Esophagus squamous epithelium (tissue), 5 donors: ENCODE measurements around the gene ATP6V0E2. TPM values are rescaled to one million over a fixed set of nuclear protein-coding genes. Genes with fewer than 3 reads are reported as not detected.

Experiments
- DNase-seq: peaks from one replicate; lab custom pipeline; 2025; lab: John Stamatoyannopoulos, UW
- H3K27ac ChIP-seq, 4 donors: fragments of 200-600 bp; sonication (generic); one replicate each; pipeline ENCODE4 v1.5.1; 2016 to 2019; ENCODE audit warnings: mild to moderate bottlenecking in 1 of 4
- H3K27me3 ChIP-seq, 4 donors: fragments of 200-600 bp; sonication (generic); 1 replicate in 3 of 4; 2 replicates in 1 of 4; pipeline versions ENCODE4 v1.5.1 to v1.6.0; 2017 to 2021; ENCODE audit warnings: antibody characterized with exemption in 1 of 4
- H3K36me3 ChIP-seq, 3 donors: fragments of 200-600 bp; sonication (generic); one replicate each; pipeline ENCODE4 v1.5.1; 2016 to 2019
- H3K4me1 ChIP-seq, 3 donors: fragments of 200-600 bp; sonication (generic); one replicate each; pipeline ENCODE4 v1.5.1; 2017 to 2019
- H3K4me3 ChIP-seq, 4 donors: fragments of 200-600 bp; sonication (generic); 1 replicate in 3 of 4; 2 replicates in 1 of 4; pipeline ENCODE4 v1.5.1; 2016 to 2019; ENCODE audit warnings: mild to moderate bottlenecking in 2 of 4, moderate library complexity in 1 of 4
- H3K9me3 ChIP-seq, 3 donors: fragments of 200-600 bp; sonication (generic); one replicate each; pipeline ENCODE4 v1.5.1; 2016 to 2019
- POLR2A ChIP-seq, 4 donors: fragments of 450-650 bp; IDR thresholded peaks; one replicate each; pipeline ENCODE4 v1.6.1; 2017; ENCODE audit warnings: antibody characterized with exemption in 4 of 4, mild to moderate bottlenecking in 4 of 4, moderate library complexity in 3 of 4
- WGBS, 2 donors: methylation state at CpG; one replicate each; pipeline ENCODE4 v1.1.5; 2018; 5-methylcytosine and 5-hydroxymethylcytosine counted together
- intact Hi-C: fragments of 100-400 bp; cut with DNase I; formaldehyde crosslinking; loops from one replicate; pipeline ENCODE4 v1.15.0; 2022
- total RNA-seq, 4 donors: library from RNA; depleted of rRNA; stranded (reverse); fragments of >200 nt; gene quantifications; one replicate each; pipeline ENCODE4 v1.1.0, GENCODE V29; 2016
- TF ChIP-seq, protein P1 (sequence below), 6 experiments: fragments of 450-650 bp in 4 of 6; fragments of 200-600 bp in 2 of 6; sonication (generic) in 2 of 6; IDR thresholded peaks; one replicate each; pipeline ENCODE4 v1.5.1; 2016 to 2019; ENCODE audit warnings: antibody characterized with exemption in 6 of 6, mild to moderate bottlenecking in 4 of 6, moderate library complexity in 4 of 6
- donor health status: DM: yes; HTN: yes; CAD: no.

ATP6V0E2 gene
- total RNA-seq, 4 donors from 2014 or later, result 5.1 to 22.9 (median 8.2) TPM

GRCh38 chr7:149866139-149866778 lies 7.5 kb upstream of the ATP6V0E2 start:
- H3K9me3 ChIP-seq, result no peaks in the 10 kb centered on the region
- WGBS, 2 donors, result 78 to 80% methylated on average over 2 to 10 of the region's 16 CpGs
- H3K27me3 ChIP-seq, result no peaks in the 10 kb centered on the region
- intact Hi-C loops, result no loop called here
- no peak overlapping the region for H3K4me3 ChIP-seq
- TF ChIP-seq, protein P1, sequence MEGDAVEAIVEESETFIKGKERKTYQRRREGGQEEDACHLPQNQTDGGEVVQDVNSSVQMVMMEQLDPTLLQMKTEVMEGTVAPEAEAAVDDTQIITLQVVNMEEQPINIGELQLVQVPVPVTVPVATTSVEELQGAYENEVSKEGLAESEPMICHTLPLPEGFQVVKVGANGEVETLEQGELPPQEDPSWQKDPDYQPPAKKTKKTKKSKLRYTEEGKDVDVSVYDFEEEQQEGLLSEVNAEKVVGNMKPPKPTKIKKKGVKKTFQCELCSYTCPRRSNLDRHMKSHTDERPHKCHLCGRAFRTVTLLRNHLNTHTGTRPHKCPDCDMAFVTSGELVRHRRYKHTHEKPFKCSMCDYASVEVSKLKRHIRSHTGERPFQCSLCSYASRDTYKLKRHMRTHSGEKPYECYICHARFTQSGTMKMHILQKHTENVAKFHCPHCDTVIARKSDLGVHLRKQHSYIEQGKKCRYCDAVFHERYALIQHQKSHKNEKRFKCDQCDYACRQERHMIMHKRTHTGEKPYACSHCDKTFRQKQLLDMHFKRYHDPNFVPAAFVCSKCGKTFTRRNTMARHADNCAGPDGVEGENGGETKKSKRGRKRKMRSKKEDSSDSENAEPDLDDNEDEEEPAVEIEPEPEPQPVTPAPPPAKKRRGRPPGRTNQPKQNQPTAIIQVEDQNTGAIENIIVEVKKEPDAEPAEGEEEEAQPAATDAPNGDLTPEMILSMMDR (IDR thresholded peaks at IDR 0.05), result no peak
- TF ChIP-seq POLR2A (IDR thresholded peaks at IDR 0.05), result no peak
- H3K27ac ChIP-seq, result no peak overlapping the region
- no peak for DNase-seq
- peaks cover 0 to 34% (median 4%) of the 10 kb centered on the region in 3 donors for H3K4me1 ChIP-seq
- H3K36me3 ChIP-seq, result peaks cover 0 to 56% (median 13%) of the 10 kb centered on the region in 3 donors

DNA sequence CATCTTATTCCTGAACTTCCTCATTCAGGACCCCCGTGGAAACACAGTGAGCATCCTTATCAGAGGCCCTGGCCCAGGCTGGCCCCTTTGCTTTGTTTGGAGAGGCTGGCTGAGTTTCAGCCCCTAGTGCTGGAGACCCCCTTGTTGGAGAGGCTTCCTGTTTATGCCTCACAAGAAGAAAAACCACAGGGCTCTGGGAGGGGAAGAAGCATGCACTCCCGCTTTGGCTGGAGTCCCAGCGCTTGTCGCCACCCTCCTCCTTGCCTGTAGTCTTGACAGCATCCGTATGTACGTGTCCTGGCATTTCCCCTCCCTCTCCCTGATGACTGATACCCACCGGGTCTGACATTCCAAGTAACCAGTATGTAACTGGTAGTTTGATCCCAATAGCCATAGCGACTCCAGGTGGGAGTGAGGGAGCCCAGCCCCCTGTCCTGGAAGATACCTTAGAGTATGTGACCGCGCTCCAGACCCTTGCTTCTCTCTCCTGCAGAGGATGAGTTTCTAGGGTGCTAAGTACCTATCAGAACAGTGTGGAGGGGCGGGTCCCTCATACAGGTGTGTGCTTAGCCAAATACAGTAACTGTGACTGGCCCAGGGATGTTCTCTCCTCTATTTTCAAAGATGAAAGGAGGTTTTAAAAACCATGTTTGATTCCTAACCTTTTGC lies 6.9 kb upstream of the ATP6V0E2 start:
- peaks cover 0 to 50% (median 13%) of the 10 kb centered on the region in 3 donors for H3K36me3 ChIP-seq
- 54 to 56% methylated on average over 8 to 11 of the region's 11 CpGs for WGBS, 2 donors
- no peak for DNase-seq

GRCh38 chr7:149867762-149868622 lies 5.8 kb upstream of the ATP6V0E2 start:
- no peaks in the 10 kb centered on the region for H3K9me3 ChIP-seq
- no peaks in the 10 kb centered on the region for H3K27me3 ChIP-seq
- 79 to 80% methylated on average over 10 to 24 of the region's 25 CpGs for WGBS, 2 donors
- intact Hi-C loops, result no loop called here
- no peak overlapping the region for H3K27ac ChIP-seq
- H3K36me3 ChIP-seq, result peaks cover 0 to 39% (median 8%) of the 10 kb centered on the region in 3 donors
- no peak for DNase-seq
- peaks cover 0 to 49% (median 12%) of the 10 kb centered on the region in 3 donors for H3K4me1 ChIP-seq
- no peak overlapping the region for H3K4me3 ChIP-seq
- TF ChIP-seq, protein P1 (IDR thresholded peaks at IDR 0.05), result no peak
- TF ChIP-seq POLR2A (IDR thresholded peaks at IDR 0.05), result no peak

More for the DNA sequence above, 6.9 kb upstream of the ATP6V0E2 start:
- intact Hi-C loops, result no loop called here
- H3K4me3 ChIP-seq, result no peak overlapping the region
- TF ChIP-seq, protein P1 (IDR thresholded peaks at IDR 0.05), result no peak
- no peak for TF ChIP-seq POLR2A (IDR thresholded peaks at IDR 0.05)
- peaks cover 0 to 38% (median 4%) of the 10 kb centered on the region in 3 donors for H3K4me1 ChIP-seq
- no peaks in the 10 kb centered on the region for H3K9me3 ChIP-seq
- no peaks in the 10 kb centered on the region for H3K27me3 ChIP-seq
- H3K27ac ChIP-seq, result no peak overlapping the region

- Histone ChIP-seq H3K9me3 (no peaks in the 10 kb centered on the region), H3K27ac (no peak overlapping the region), H3K4me3 (no peak overlapping the region), H3K36me3 (peaks cover 0 to 31% (median 6%) of the 10 kb centered on the region in 3 donors), H3K4me1 (peaks cover 0 to 54% (median 13%) of the 10 kb centered on the region in 3 donors), H3K27me3 (no peaks in the 10 kb centered on the region)
- intact Hi-C loops, result no loop called here
- TF ChIP-seq, protein P1 (IDR thresholded peaks at IDR 0.05), result no peak
- no peak for TF ChIP-seq POLR2A (IDR thresholded peaks at IDR 0.05)
- WGBS, 2 donors, result 20 to 53% methylated on average over 2 to 3 of the region's 7 CpGs
- no peak for DNase-seq
Observed at GRCh38 chr7:149868623-149869290, 5.0 kb upstream of the ATP6V0E2 start.
